ENCODE data around the gene BTBD1. TPM values are rescaled to one million over a fixed set of nuclear protein-coding genes. Genes with fewer than 3 reads are reported as not detected.
A peak's percentile ranks its signal among the peaks of the same experiment; 100 is the strongest.

Gene BTBD1
- polyA plus RNA-seq, 1 of the 3 experiments (the other 2 are of a cell fraction): 34.4 TPM

DNA sequence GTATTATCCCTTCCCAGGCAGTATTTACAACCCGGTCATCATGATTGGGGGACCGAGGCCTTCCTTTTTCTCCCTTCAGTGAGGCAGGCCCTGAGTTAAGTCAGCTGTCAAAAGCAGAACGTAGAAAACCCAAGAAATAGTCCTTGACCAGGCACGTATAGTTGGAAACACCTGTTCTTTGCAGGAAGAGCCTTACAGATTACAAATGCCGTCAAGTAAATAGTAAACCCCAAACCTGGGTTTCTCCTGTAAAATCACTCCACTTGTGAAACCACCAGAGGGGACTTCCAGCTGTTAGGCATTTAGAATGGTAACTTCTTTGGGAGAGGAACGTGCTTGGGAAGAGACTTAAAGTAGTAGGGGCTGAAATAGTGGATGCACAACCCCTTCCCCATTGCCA lies 1.0 kb upstream of the BTBD1 start:
- ChIA-PET CTCF (interaction anchor here (1.1 to 2.4 kb wide), 3 partner anchors 10 to 57 kb away, joined by 3 to 10 read pairs (median 3); partner anchors contain the start of gene C15orf40), POLR2A (no interaction called here)
- Histone ChIP-seq H3K9me3 (no peaks in the 10 kb centered on the region), H3K27me3 (ENCODE audit: insufficient read depth) (no peaks in the 10 kb centered on the region), H3K36me3 (replicated peaks in 1 of 2; ENCODE audit: control insufficient read depth in 1 of 2, insufficient read depth in 2 of 2, low read length in 1 of 2) (peaks cover 0 to 3% of the 10 kb centered on the region in 2 experiments), H3K4me2 (no peak overlapping the region), H3K4me3 (ENCODE audit: low read depth in 2 of 2, low read length in 1 of 2) (no peak overlapping the region), H3K79me2 (ENCODE audit: insufficient read depth) (peaks cover 38% of the 10 kb centered on the region), H3K9ac (no peak overlapping the region), H3K9me2 (no peaks in the 10 kb centered on the region), H3K4me1 (ENCODE audit: control insufficient read depth in 1 of 2, insufficient read depth in 2 of 2, low read depth in 1 of 2, low read length in 1 of 2) (peaks cover 14 to 21% of the 10 kb centered on the region in 2 experiments; a peak in 3 of 4 replicates), H4K20me1 (ENCODE audit: insufficient read depth) (peaks cover 29% of the 10 kb centered on the region), H2AFZ (ENCODE audit: low read depth) (peak overlapping the region; percentile 89; the same call in 1 of the 2 replicates), H3F3A (replicated peaks; ENCODE audit: insufficient read depth) (peaks cover 20% of the 10 kb centered on the region), H3K27ac (ENCODE audit: low read depth in 2 of 2, low read length in 1 of 2) (peak overlapping the region; percentile 91 to 94; a peak in 3 of 4 replicates)
- DNase-seq: no peak
- WGBS (ENCODE audit: low lambda C conversion rate): 96% methylated on average over 6 of the region's 6 CpGs
- TF ChIP-seq, protein P1, sequence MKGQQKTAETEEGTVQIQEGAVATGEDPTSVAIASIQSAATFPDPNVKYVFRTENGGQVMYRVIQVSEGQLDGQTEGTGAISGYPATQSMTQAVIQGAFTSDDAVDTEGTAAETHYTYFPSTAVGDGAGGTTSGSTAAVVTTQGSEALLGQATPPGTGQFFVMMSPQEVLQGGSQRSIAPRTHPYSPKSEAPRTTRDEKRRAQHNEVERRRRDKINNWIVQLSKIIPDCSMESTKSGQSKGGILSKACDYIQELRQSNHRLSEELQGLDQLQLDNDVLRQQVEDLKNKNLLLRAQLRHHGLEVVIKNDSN (IDR thresholded peaks at IDR 0.05; ENCODE audit: borderline replicate concordance, low read depth): no peak
- TF ChIP-seq EZH2phosphoT487 (IDR thresholded peaks at IDR 0.05; ENCODE audit: borderline replicate concordance, low read depth) (no peak), FOSL2 (IDR thresholded peaks at IDR 0.05; ENCODE audit: borderline replicate concordance, low read depth) (no peak), NRF1 (IDR thresholded peaks at IDR 0.05; ENCODE audit: low read depth, low read length) (no peak), TEAD4 (IDR thresholded peaks at IDR 0.05; ENCODE audit: borderline replicate concordance, insufficient read depth) (no peak), TCF12 (IDR thresholded peaks at IDR 0.05) (no peak), CHD2 (IDR thresholded peaks at IDR 0.05; ENCODE audit: low read length, partially characterized antibody) (no peak), FOXJ3 (CRISPR knock-in tag; IDR thresholded peaks at IDR 0.05) (no peak), JUND (IDR thresholded peaks at IDR 0.05) (no peak), MEF2A (IDR thresholded peaks at IDR 0.05; ENCODE audit: borderline replicate concordance, low read depth) (no peak), GABPA (IDR thresholded peaks at IDR 0.05; ENCODE audit: low read depth) (no peak), RAD21 (IDR thresholded peaks at IDR 0.05; ENCODE audit: low read length) (no peak), GATA2 (CRISPR knock-in tag; IDR thresholded peaks at IDR 0.05) (no peak), SIN3A (IDR thresholded peaks at IDR 0.05; ENCODE audit: borderline replicate concordance, low read depth, low read length) (no peak)
- TF ChIP-seq, protein P2, sequence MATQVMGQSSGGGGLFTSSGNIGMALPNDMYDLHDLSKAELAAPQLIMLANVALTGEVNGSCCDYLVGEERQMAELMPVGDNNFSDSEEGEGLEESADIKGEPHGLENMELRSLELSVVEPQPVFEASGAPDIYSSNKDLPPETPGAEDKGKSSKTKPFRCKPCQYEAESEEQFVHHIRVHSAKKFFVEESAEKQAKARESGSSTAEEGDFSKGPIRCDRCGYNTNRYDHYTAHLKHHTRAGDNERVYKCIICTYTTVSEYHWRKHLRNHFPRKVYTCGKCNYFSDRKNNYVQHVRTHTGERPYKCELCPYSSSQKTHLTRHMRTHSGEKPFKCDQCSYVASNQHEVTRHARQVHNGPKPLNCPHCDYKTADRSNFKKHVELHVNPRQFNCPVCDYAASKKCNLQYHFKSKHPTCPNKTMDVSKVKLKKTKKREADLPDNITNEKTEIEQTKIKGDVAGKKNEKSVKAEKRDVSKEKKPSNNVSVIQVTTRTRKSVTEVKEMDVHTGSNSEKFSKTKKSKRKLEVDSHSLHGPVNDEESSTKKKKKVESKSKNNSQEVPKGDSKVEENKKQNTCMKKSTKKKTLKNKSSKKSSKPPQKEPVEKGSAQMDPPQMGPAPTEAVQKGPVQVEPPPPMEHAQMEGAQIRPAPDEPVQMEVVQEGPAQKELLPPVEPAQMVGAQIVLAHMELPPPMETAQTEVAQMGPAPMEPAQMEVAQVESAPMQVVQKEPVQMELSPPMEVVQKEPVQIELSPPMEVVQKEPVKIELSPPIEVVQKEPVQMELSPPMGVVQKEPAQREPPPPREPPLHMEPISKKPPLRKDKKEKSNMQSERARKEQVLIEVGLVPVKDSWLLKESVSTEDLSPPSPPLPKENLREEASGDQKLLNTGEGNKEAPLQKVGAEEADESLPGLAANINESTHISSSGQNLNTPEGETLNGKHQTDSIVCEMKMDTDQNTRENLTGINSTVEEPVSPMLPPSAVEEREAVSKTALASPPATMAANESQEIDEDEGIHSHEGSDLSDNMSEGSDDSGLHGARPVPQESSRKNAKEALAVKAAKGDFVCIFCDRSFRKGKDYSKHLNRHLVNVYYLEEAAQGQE (IDR thresholded peaks at IDR 0.05; ENCODE audit: low read depth, low read length): no peak
- TF ChIP-seq, protein P3, sequence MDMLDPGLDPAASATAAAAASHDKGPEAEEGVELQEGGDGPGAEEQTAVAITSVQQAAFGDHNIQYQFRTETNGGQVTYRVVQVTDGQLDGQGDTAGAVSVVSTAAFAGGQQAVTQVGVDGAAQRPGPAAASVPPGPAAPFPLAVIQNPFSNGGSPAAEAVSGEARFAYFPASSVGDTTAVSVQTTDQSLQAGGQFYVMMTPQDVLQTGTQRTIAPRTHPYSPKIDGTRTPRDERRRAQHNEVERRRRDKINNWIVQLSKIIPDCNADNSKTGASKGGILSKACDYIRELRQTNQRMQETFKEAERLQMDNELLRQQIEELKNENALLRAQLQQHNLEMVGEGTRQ (IDR thresholded peaks at IDR 0.05; ENCODE audit: borderline replicate concordance, low read depth, low read length): no peak
- TF ChIP-seq, protein P4, sequence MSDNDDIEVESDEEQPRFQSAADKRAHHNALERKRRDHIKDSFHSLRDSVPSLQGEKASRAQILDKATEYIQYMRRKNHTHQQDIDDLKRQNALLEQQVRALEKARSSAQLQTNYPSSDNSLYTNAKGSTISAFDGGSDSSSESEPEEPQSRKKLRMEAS (IDR thresholded peaks at IDR 0.05; ENCODE audit: low read depth): no peak
- TF ChIP-seq, protein P5, sequence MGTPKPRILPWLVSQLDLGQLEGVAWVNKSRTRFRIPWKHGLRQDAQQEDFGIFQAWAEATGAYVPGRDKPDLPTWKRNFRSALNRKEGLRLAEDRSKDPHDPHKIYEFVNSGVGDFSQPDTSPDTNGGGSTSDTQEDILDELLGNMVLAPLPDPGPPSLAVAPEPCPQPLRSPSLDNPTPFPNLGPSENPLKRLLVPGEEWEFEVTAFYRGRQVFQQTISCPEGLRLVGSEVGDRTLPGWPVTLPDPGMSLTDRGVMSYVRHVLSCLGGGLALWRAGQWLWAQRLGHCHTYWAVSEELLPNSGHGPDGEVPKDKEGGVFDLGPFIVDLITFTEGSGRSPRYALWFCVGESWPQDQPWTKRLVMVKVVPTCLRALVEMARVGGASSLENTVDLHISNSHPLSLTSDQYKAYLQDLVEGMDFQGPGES (IDR thresholded peaks at IDR 0.05; ENCODE audit: low read depth, low read length): no peak
